Cerebellar nuclear complex (tissue), 1 donor: ENCODE measurements around the gene HELZ.

Source experiments
- DNase-seq, 2 experiments: peaks; one replicate each; lab custom pipeline; 2025; lab: John Stamatoyannopoulos, UW

Gene HELZ

GRCh38 chr17:67025216-67025792 lies 219.7 kb downstream of the HELZ start:
- DNase-seq: no peak

- no peak for DNase-seq
Observed at GRCh38 chr17:67024736-67025135, 220.3 kb downstream of the HELZ start.

DNA sequence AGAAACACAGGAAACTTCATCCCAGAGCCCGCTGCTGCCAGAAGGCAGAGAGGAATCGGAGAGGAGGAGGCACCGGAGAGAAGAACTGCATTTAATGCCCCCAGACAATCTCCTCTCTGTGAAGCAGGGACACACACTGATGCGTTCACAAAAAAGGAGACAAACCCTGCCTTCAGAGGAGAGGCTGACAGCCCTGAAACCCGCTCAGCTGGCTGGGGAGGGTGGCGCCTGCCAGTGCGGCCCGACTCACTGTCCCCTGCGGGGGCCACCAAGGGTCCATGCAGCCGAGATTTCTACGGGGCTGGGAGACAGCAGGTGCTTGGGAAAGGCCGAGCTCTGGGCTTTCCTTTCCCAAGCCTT lies 222.6 kb downstream of the HELZ start:
- DNase-seq: no peak

- no peak for DNase-seq
Observed at GRCh38 chr17:67021743-67022450, 223.1 kb downstream of the HELZ start.

GRCh38 chr17:67021196-67021595 lies 223.8 kb downstream of the HELZ start:
- no peak for DNase-seq
